ENCODE measurements around the gene RHOG. TPM values are rescaled to one million over a fixed set of nuclear protein-coding genes. Genes with fewer than 3 reads are reported as not detected.

Gene RHOG
- total RNA-seq, 1 donor from 2014 or later: 46.8 TPM

GRCh38 chr11:3809624-3809928 lies 31.2 kb downstream of the RHOG start:
- Mint-ChIP-seq H3K36me3 (ENCODE audit: unreplicated experiment) (peaks cover 2% of the 10 kb centered on the region), H3K27ac (ENCODE audit: unreplicated experiment) (peak overlapping the region; percentile 50), H3K27me3 (ENCODE audit: unreplicated experiment) (no peaks in the 10 kb centered on the region), H3K4me3 (ENCODE audit: unreplicated experiment) (no peak overlapping the region), H3K4me1 (ENCODE audit: unreplicated experiment) (peaks cover 8% of the 10 kb centered on the region), H3K9me3 (ENCODE audit: unreplicated experiment) (no peaks in the 10 kb centered on the region)
- DNase-seq (ENCODE audit: extremely low spot score, unreplicated experiment): no peak
- TF ChIP-seq, protein P1, sequence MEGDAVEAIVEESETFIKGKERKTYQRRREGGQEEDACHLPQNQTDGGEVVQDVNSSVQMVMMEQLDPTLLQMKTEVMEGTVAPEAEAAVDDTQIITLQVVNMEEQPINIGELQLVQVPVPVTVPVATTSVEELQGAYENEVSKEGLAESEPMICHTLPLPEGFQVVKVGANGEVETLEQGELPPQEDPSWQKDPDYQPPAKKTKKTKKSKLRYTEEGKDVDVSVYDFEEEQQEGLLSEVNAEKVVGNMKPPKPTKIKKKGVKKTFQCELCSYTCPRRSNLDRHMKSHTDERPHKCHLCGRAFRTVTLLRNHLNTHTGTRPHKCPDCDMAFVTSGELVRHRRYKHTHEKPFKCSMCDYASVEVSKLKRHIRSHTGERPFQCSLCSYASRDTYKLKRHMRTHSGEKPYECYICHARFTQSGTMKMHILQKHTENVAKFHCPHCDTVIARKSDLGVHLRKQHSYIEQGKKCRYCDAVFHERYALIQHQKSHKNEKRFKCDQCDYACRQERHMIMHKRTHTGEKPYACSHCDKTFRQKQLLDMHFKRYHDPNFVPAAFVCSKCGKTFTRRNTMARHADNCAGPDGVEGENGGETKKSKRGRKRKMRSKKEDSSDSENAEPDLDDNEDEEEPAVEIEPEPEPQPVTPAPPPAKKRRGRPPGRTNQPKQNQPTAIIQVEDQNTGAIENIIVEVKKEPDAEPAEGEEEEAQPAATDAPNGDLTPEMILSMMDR (IDR thresholded peaks at IDR 0.05): no peak

GRCh38 chr11:3808861-3809623 lies 31.7 kb downstream of the RHOG start:
- TF ChIP-seq, protein P1 (IDR thresholded peaks at IDR 0.05): peak; percentile 28
- Mint-ChIP-seq H3K27ac (ENCODE audit: unreplicated experiment) (peak overlapping the region; percentile 50), H3K9me3 (ENCODE audit: unreplicated experiment) (no peaks in the 10 kb centered on the region), H3K36me3 (ENCODE audit: unreplicated experiment) (peaks cover 2% of the 10 kb centered on the region), H3K4me1 (ENCODE audit: unreplicated experiment) (peaks cover 9% of the 10 kb centered on the region), H3K27me3 (ENCODE audit: unreplicated experiment) (no peaks in the 10 kb centered on the region), H3K4me3 (ENCODE audit: unreplicated experiment) (peak overlapping the region; percentile 97)
- no peak for DNase-seq (ENCODE audit: extremely low spot score, unreplicated experiment)

GRCh38 chr11:3807909-3808860 lies 32.6 kb downstream of the RHOG start, which contains the start of gene PGAP2:
TSS of gene PGAP2 (plus strand) at chr11:3808560. CDS start at chr11:3811260, 2,700 bp downstream.
- TF ChIP-seq, protein P1 (IDR thresholded peaks at IDR 0.05): peak; percentile 71
- H3K4me1 Mint-ChIP-seq (ENCODE audit: unreplicated experiment): peaks cover 10% of the 10 kb centered on the region

GRCh38 chr11:3803726-3804495 lies 36.8 kb downstream of the RHOG start:
- Mint-ChIP-seq H3K4me1 (ENCODE audit: unreplicated experiment) (peaks cover 12% of the 10 kb centered on the region), H3K27ac (ENCODE audit: unreplicated experiment) (no peak overlapping the region), H3K9me3 (ENCODE audit: unreplicated experiment) (no peaks in the 10 kb centered on the region), H3K4me3 (ENCODE audit: unreplicated experiment) (no peak overlapping the region), H3K36me3 (ENCODE audit: unreplicated experiment) (no peaks in the 10 kb centered on the region), H3K27me3 (ENCODE audit: unreplicated experiment) (no peaks in the 10 kb centered on the region)
- TF ChIP-seq, protein P1 (IDR thresholded peaks at IDR 0.05): no peak
- DNase-seq (ENCODE audit: extremely low spot score, unreplicated experiment): no peak

More at GRCh38 chr11:3807909-3808860, 32.6 kb downstream of the RHOG start, which contains the start of gene PGAP2:
- Mint-ChIP-seq H3K4me3 (ENCODE audit: unreplicated experiment) (peak within 1 kb of the TSS; percentile 97), H3K36me3 (ENCODE audit: unreplicated experiment) (peaks cover 2% of the 10 kb centered on the region), H3K9me3 (ENCODE audit: unreplicated experiment) (no peaks in the 10 kb centered on the region), H3K27me3 (ENCODE audit: unreplicated experiment) (no peaks in the 10 kb centered on the region), H3K27ac (ENCODE audit: unreplicated experiment) (peak within 1 kb of the TSS; percentile 80)
- DNase-seq (ENCODE audit: extremely low spot score, unreplicated experiment): no peak

Measured in osteocyte (in vitro differentiated cells).